Mammary epithelial cell (primary cell): ENCODE data around the gene LANCL2.

Experiments used
- CTCF ChIP-seq, 2 donors: IDR thresholded peaks in 1 of 2; conservative IDR thresholded peaks in 1 of 2; 2 replicates each; pipeline ENCODE4 v1.5.1; 2011 to 2012; ENCODE audit warnings: inconsistent platforms in 2 of 2, low read length in 2 of 2, mild to moderate bottlenecking in 2 of 2, control low read depth in 1 of 2, low read depth in 1 of 2; ENCODE audit not compliant: insufficient read depth in 1 of 2; ENCODE audit errors: extremely low read depth in 1 of 2
- EZH2 ChIP-seq: IDR thresholded peaks from 2 replicates; pipeline ENCODE4 v1.6.1; 2012; ENCODE audit warnings: low read length, inconsistent platforms, borderline replicate concordance

- TF ChIP-seq EZH2 (no peak), CTCF (conservative IDR thresholded peaks at IDR 0.05 in 1 of 2, IDR thresholded peaks at IDR 0.05 in 1 of 2; ENCODE audit: extremely low read depth in 1 of 2, insufficient read depth in 1 of 2, low read depth in 1 of 2, low read length in 2 of 2) (no peak)
These were observed 25.8 kb upstream of the LANCL2 start for GRCh38 chr7:55339033-55340000.
